Measurements from ENCODE around the gene TEX11. TPM values are rescaled to one million over a fixed set of nuclear protein-coding genes. Genes with fewer than 3 reads are reported as not detected.

Gene TEX11
- total RNA-seq, 1 experiment from 2014 or later = not detected

DNA sequence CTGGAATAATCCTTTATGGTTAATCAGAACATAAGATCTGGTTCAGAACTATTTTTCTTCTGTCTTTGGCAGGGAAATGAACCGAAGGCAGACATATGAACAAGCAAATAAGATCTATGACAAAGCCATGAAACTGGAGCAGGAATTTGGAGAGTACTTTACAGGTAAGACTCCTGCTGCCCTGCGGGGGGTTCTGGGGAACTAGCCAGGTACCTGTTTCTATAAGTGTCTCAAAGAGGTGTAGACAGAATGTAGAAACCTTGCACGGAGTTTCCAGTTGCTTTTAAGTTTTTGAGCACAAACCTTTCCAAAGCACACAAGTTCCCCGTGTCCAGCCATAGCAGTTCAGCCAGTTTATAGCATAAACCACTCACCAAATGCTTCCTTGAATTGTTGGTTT lies 407.7 kb downstream of the TEX11 start:
- no TSS peak for BruUV-seq (replicated peaks)
- Histone ChIP-seq H3K27me3 (replicated peaks; ENCODE audit: insufficient read depth, low read depth, low read length, poor library complexity) (no peaks in the 10 kb centered on the region), H3K36me3 (ENCODE audit: insufficient read depth, low read length, poor library complexity, severe bottlenecking) (peaks cover 15% of the 10 kb centered on the region), H3K9me3 (ENCODE audit: low read depth, low read length, poor library complexity, severe bottlenecking) (no peaks in the 10 kb centered on the region), H3K4me3 (ENCODE audit: low read depth, low read length, poor library complexity, severe bottlenecking) (no peak overlapping the region), H3K4me1 (ENCODE audit: insufficient read depth, low read length, poor library complexity, severe bottlenecking) (no peaks in the 10 kb centered on the region), H3K27ac (ENCODE audit: low read depth, low read length, poor library complexity, severe bottlenecking) (no peak overlapping the region)
- TF ChIP-seq EZH2 (IDR thresholded peaks at IDR 0.05; ENCODE audit: borderline replicate concordance, low read depth, low read length, poor library complexity, severe bottlenecking) = no peak
- TF ChIP-seq, protein P1, sequence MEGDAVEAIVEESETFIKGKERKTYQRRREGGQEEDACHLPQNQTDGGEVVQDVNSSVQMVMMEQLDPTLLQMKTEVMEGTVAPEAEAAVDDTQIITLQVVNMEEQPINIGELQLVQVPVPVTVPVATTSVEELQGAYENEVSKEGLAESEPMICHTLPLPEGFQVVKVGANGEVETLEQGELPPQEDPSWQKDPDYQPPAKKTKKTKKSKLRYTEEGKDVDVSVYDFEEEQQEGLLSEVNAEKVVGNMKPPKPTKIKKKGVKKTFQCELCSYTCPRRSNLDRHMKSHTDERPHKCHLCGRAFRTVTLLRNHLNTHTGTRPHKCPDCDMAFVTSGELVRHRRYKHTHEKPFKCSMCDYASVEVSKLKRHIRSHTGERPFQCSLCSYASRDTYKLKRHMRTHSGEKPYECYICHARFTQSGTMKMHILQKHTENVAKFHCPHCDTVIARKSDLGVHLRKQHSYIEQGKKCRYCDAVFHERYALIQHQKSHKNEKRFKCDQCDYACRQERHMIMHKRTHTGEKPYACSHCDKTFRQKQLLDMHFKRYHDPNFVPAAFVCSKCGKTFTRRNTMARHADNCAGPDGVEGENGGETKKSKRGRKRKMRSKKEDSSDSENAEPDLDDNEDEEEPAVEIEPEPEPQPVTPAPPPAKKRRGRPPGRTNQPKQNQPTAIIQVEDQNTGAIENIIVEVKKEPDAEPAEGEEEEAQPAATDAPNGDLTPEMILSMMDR (conservative IDR thresholded peaks at IDR 0.05; ENCODE audit: low read depth, low read length) = no peak
- ChIA-PET POLR2A (ENCODE audit: low non-redundant PET) (no interaction called here), CTCF (no interaction called here)
- DNase-seq (ENCODE audit: low spot score) = no peak
- intact Hi-C loops (cut with micrococcal nuclease; ENCODE audit: unreplicated experiment) = no loop called here

DNA sequence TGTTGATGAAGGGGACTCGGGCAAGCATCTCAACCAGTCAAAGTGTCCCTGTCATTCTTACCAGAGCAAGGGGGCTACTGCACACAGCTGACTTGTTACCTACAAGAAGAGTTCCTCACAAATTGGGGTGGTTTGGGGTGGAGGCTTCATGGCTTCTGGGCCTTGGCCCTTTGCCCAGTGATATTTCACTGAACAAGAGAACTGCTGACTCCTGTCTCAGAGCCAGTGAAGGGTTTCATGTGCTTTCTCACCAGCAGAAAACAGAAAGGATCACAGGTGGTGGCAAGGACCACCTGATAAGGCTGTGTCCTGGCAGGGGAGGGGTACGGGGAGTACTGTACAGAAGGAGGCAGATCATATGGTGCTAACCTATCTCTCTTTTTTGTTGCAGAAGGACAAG lies 410.4 kb downstream of the TEX11 start:
- H3K27me3 ChIP-seq (replicated peaks; ENCODE audit: insufficient read depth, low read depth, low read length, poor library complexity) = no peaks in the 10 kb centered on the region
- ChIA-PET CTCF (no interaction called here), POLR2A (ENCODE audit: low non-redundant PET) (no interaction called here)
- peaks cover 17% of the 10 kb centered on the region for H3K36me3 ChIP-seq (ENCODE audit: insufficient read depth, low read length, poor library complexity, severe bottlenecking)
- intact Hi-C loops (cut with micrococcal nuclease; ENCODE audit: unreplicated experiment) = no loop called here
- DNase-seq (ENCODE audit: low spot score) = no peak
- H3K4me1 ChIP-seq (ENCODE audit: insufficient read depth, low read length, poor library complexity, severe bottlenecking) = no peaks in the 10 kb centered on the region
- TF ChIP-seq EZH2 (IDR thresholded peaks at IDR 0.05; ENCODE audit: borderline replicate concordance, low read depth, low read length, poor library complexity, severe bottlenecking) = no peak
- TF ChIP-seq, protein P1 (conservative IDR thresholded peaks at IDR 0.05; ENCODE audit: low read depth, low read length) = no peak
- no peaks in the 10 kb centered on the region for H3K9me3 ChIP-seq (ENCODE audit: low read depth, low read length, poor library complexity, severe bottlenecking)
- H3K4me3 ChIP-seq (ENCODE audit: low read depth, low read length, poor library complexity, severe bottlenecking) = no peak overlapping the region
- no peak overlapping the region for H3K27ac ChIP-seq (ENCODE audit: low read depth, low read length, poor library complexity, severe bottlenecking)
- no TSS peak for BruUV-seq (replicated peaks)

DNA sequence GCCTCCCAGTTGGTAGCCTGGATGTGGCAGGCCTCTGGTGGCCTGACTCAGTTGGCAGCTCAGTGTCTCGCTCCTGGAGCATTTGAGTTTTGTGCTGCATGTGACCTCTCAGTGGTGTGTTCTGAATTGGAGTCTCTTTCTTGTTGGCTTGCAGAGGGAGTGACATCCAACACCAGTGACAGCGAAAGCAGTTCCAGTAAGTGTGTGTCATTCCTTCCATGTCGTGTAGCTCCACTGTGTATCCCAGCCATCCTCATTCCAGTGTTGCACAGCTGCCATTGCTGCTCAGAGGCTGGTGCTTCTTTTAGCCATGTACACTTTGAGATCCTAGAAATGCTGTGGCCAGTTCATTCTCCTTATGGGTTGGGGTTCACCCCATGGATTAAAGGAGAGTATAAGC lies 411.5 kb downstream of the TEX11 start:
- intact Hi-C loops (cut with micrococcal nuclease; ENCODE audit: unreplicated experiment) = no loop called here
- Histone ChIP-seq H3K9me3 (ENCODE audit: low read depth, low read length, poor library complexity, severe bottlenecking) (no peaks in the 10 kb centered on the region), H3K4me3 (ENCODE audit: low read depth, low read length, poor library complexity, severe bottlenecking) (no peak overlapping the region), H3K36me3 (ENCODE audit: insufficient read depth, low read length, poor library complexity, severe bottlenecking) (peaks cover 18% of the 10 kb centered on the region), H3K4me1 (ENCODE audit: insufficient read depth, low read length, poor library complexity, severe bottlenecking) (no peaks in the 10 kb centered on the region), H3K27ac (ENCODE audit: low read depth, low read length, poor library complexity, severe bottlenecking) (no peak overlapping the region), H3K27me3 (replicated peaks; ENCODE audit: insufficient read depth, low read depth, low read length, poor library complexity) (no peaks in the 10 kb centered on the region)
- POLR2A ChIA-PET (ENCODE audit: low non-redundant PET) = no interaction called here
- TF ChIP-seq, protein P1 (conservative IDR thresholded peaks at IDR 0.05; ENCODE audit: low read depth, low read length) = no peak
- no peak for TF ChIP-seq EZH2 (IDR thresholded peaks at IDR 0.05; ENCODE audit: borderline replicate concordance, low read depth, low read length, poor library complexity, severe bottlenecking)
- no TSS peak for BruUV-seq (replicated peaks)
- CTCF ChIA-PET = no interaction called here
- no peak for DNase-seq (ENCODE audit: low spot score)
